ENCODE measurements around the gene SHISA9. TPM values are rescaled to one million over a fixed set of nuclear protein-coding genes. Genes with fewer than 3 reads are reported as not detected.

Gene SHISA9
- total RNA-seq, 4 donors from 2014 or later = 3.6 to 10.8 (median 4.6) TPM

- WGBS = no CpG with 5 or more reads among the region's 6 CpGs
- no peaks in the 10 kb centered on the region for H3K9me3 ChIP-seq
- no peak overlapping the region for H3K4me3 ChIP-seq
- intact Hi-C loops (cut with DNase I) = no loop called here
- H3K36me3 ChIP-seq = no peaks in the 10 kb centered on the region
- H3K4me1 ChIP-seq = no peaks in the 10 kb centered on the region
- TF ChIP-seq EP300 (IDR thresholded peaks at IDR 0.05) (no peak), POLR2A (IDR thresholded peaks at IDR 0.05; ENCODE audit: low read depth) (no peak), POLR2AphosphoS5 (IDR thresholded peaks at IDR 0.05) (no peak), CTCF (IDR thresholded peaks at IDR 0.05) (no peak)
- H3K27ac ChIP-seq (replicated peaks in 1 of 4) = no peak overlapping the region
- DNase-seq (ENCODE audit: extremely low spot score) = no peak
- no peaks in the 10 kb centered on the region for H3K27me3 ChIP-seq
Measured at GRCh38 chr16:13013043-13013442, 111.6 kb downstream of the SHISA9 start.

- no peak for DNase-seq (ENCODE audit: extremely low spot score)
- Histone ChIP-seq H3K4me3 (no peak overlapping the region), H3K27me3 (no peaks in the 10 kb centered on the region), H3K27ac (replicated peaks in 1 of 4) (no peak overlapping the region), H3K9me3 (no peaks in the 10 kb centered on the region), H3K36me3 (no peaks in the 10 kb centered on the region), H3K4me1 (no peaks in the 10 kb centered on the region)
- WGBS = 18% methylated on average over 2 of the region's 2 CpGs
- intact Hi-C loops (cut with DNase I) = no loop called here
- TF ChIP-seq EP300 (IDR thresholded peaks at IDR 0.05) (no peak), POLR2A (IDR thresholded peaks at IDR 0.05; ENCODE audit: low read depth) (no peak), CTCF (IDR thresholded peaks at IDR 0.05) (no peak), POLR2AphosphoS5 (IDR thresholded peaks at IDR 0.05) (no peak)
Measured at GRCh38 chr16:13014476-13014875, 113.1 kb downstream of the SHISA9 start.

- WGBS = 75% methylated on average over 5 of the region's 5 CpGs
- no peak for TF ChIP-seq POLR2A (IDR thresholded peaks at IDR 0.05; ENCODE audit: low read depth)
- TF ChIP-seq EP300 (IDR thresholded peaks at IDR 0.05) = no peak
- no peak for TF ChIP-seq CTCF (IDR thresholded peaks at IDR 0.05)
- TF ChIP-seq POLR2AphosphoS5 (IDR thresholded peaks at IDR 0.05) = no peak
- no peak for DNase-seq (ENCODE audit: extremely low spot score)
- no peak overlapping the region for H3K27ac ChIP-seq (replicated peaks in 1 of 4)
- intact Hi-C loops (cut with DNase I) = no loop called here
- peaks cover 0 to 8% (median 0%) of the 10 kb centered on the region in 4 donors for H3K27me3 ChIP-seq
- no peaks in the 10 kb centered on the region for H3K4me1 ChIP-seq
- H3K9me3 ChIP-seq = no peaks in the 10 kb centered on the region
- no peaks in the 10 kb centered on the region for H3K36me3 ChIP-seq
- no peak overlapping the region for H3K4me3 ChIP-seq
Measured at GRCh38 chr16:13018026-13018425, 116.6 kb downstream of the SHISA9 start.

- Histone ChIP-seq H3K27ac (replicated peaks in 1 of 4) (no peak overlapping the region), H3K4me1 (no peaks in the 10 kb centered on the region), H3K27me3 (peaks cover 0 to 18% (median 0%) of the 10 kb centered on the region in 4 donors), H3K9me3 (peaks cover 0 to 4% (median 0%) of the 10 kb centered on the region in 4 donors), H3K36me3 (no peaks in the 10 kb centered on the region), H3K4me3 (no peak overlapping the region)
- 72% methylated on average over 7 of the region's 7 CpGs for WGBS
- DNase-seq (ENCODE audit: extremely low spot score) = no peak
- intact Hi-C loops (cut with DNase I) = no loop called here
- TF ChIP-seq POLR2A (IDR thresholded peaks at IDR 0.05; ENCODE audit: low read depth) (no peak), POLR2AphosphoS5 (IDR thresholded peaks at IDR 0.05) (no peak), EP300 (IDR thresholded peaks at IDR 0.05) (no peak), CTCF (IDR thresholded peaks at IDR 0.05) (no peak)
Measured at GRCh38 chr16:13021996-13022395, 120.6 kb downstream of the SHISA9 start.

- intact Hi-C loops (cut with DNase I) = no loop called here
- peaks cover 0 to 6% (median 2%) of the 10 kb centered on the region in 4 donors for H3K9me3 ChIP-seq
- TF ChIP-seq EP300 (IDR thresholded peaks at IDR 0.05) (no peak), POLR2A (IDR thresholded peaks at IDR 0.05; ENCODE audit: low read depth) (no peak), CTCF (IDR thresholded peaks at IDR 0.05) (no peak), POLR2AphosphoS5 (IDR thresholded peaks at IDR 0.05) (no peak)
- peaks cover 0 to 14% (median 0%) of the 10 kb centered on the region in 4 donors for H3K27me3 ChIP-seq
- whole genome bisulfite sequencing = 69% methylated on average over 5 of the region's 5 CpGs
- no peak overlapping the region for H3K4me3 ChIP-seq
- DNase-seq (ENCODE audit: extremely low spot score) = no peak
- H3K27ac ChIP-seq (replicated peaks in 1 of 4) = no peak overlapping the region
- H3K4me1 ChIP-seq = no peaks in the 10 kb centered on the region
- no peaks in the 10 kb centered on the region for H3K36me3 ChIP-seq
Measured at GRCh38 chr16:13029786-13030185, 128.4 kb downstream of the SHISA9 start.

Measured in esophagus muscularis mucosa (tissue), 4 donors.